Measurements from ENCODE around the gene THSD4.

THSD4 gene

GRCh38 chr15:71607383-71607782, 492.1 kb downstream of the THSD4 start:
- Histone ChIP-seq H3K79me2 (ENCODE audit: insufficient read depth, low read length) (no peaks in the 10 kb centered on the region), H3K36me3 (ENCODE audit: insufficient read depth, low read length) (no peaks in the 10 kb centered on the region), H3K4me2 (ENCODE audit: low read depth, low read length, poor library complexity, severe bottlenecking) (no peak overlapping the region), H3K9me2 (replicated peaks; ENCODE audit: low read depth, low read length) (no peaks in the 10 kb centered on the region), H3K9ac (ENCODE audit: low read depth, low read length, poor library complexity, severe bottlenecking) (no peak overlapping the region), H3F3A (ENCODE audit: low read depth) (no peaks in the 10 kb centered on the region), H3K4me1 (ENCODE audit: insufficient read depth, low read length, poor library complexity, severe bottlenecking) (no peaks in the 10 kb centered on the region), H3K27me3 (ENCODE audit: insufficient read depth, low read length, poor library complexity, severe bottlenecking) (no peaks in the 10 kb centered on the region), H4K20me1 (ENCODE audit: insufficient read depth, low read length, poor library complexity, severe bottlenecking) (no peaks in the 10 kb centered on the region), H3K9me3 (ENCODE audit: insufficient read depth, low read depth, low read length) (no peaks in the 10 kb centered on the region), H2AFZ (ENCODE audit: low read length) (no peak overlapping the region), H3K4me3 (ENCODE audit: low read length, poor library complexity, severe bottlenecking) (no peak overlapping the region)
- TF ChIP-seq CTCF (conservative IDR thresholded peaks at IDR 0.05; ENCODE audit: low read length) (no peak), EZH2phosphoT487 (IDR thresholded peaks at IDR 0.05; ENCODE audit: borderline replicate concordance) (no peak)

DNA sequence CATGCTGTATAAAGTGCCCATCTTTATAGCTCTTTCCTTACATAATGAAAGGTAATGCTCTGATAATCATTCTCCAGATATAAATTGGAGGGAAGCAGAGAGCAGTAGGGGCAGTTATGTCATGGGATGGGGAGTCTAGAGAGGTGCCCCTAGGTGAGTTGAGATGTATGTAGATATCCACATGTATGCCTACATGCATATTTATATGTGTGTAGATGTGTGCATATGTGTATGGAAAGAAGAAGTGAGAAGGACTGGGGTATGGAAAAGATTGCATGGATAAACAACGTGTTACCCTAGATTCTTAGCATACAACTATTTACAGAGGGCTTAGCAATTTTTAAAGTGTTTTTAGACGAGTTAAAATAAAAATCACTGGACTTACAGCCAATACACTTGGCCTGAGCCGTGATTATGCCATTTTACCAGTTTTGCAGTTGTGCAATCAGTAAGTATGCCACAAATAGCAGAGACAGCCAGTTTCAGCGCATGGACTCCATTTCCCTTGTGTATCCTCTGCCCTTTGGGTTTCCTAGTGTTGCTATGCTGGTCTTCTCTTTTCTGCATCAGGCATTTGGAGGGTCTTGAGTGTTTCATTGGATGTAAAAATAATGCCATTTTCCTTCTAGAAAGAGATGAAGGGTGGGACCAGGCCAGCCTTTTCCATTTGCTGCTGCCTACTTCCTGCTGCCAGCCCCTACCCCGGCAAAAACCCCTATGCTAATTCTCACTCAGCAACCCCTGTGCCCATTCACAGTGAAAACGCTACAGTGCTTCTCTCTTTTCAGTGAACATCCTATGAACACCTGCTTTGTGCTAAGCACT, 495.7 kb downstream of the THSD4 start:
- no peaks in the 10 kb centered on the region for H3K79me2 ChIP-seq (ENCODE audit: insufficient read depth, low read length)
- H3K4me1 ChIP-seq (ENCODE audit: insufficient read depth, low read length, poor library complexity, severe bottlenecking) = no peaks in the 10 kb centered on the region
- no peak overlapping the region for H3K4me3 ChIP-seq (ENCODE audit: low read length, poor library complexity, severe bottlenecking)
- H3K36me3 ChIP-seq (ENCODE audit: insufficient read depth, low read length) = no peaks in the 10 kb centered on the region
- H3K27me3 ChIP-seq (ENCODE audit: insufficient read depth, low read length, poor library complexity, severe bottlenecking) = no peaks in the 10 kb centered on the region
- no peaks in the 10 kb centered on the region for H3K9me2 ChIP-seq (replicated peaks; ENCODE audit: low read depth, low read length)
- no peak overlapping the region for H3K9ac ChIP-seq (ENCODE audit: low read depth, low read length, poor library complexity, severe bottlenecking)
- no peak overlapping the region for H2AFZ ChIP-seq (ENCODE audit: low read length)
- TF ChIP-seq CTCF (conservative IDR thresholded peaks at IDR 0.05; ENCODE audit: low read length) = no peak
- TF ChIP-seq EZH2phosphoT487 (IDR thresholded peaks at IDR 0.05; ENCODE audit: borderline replicate concordance) = no peak
- no peak overlapping the region for H3K4me2 ChIP-seq (ENCODE audit: low read depth, low read length, poor library complexity, severe bottlenecking)
- no peaks in the 10 kb centered on the region for H4K20me1 ChIP-seq (ENCODE audit: insufficient read depth, low read length, poor library complexity, severe bottlenecking)
- no peaks in the 10 kb centered on the region for H3F3A ChIP-seq (ENCODE audit: low read depth)
- no peaks in the 10 kb centered on the region for H3K9me3 ChIP-seq (ENCODE audit: insufficient read depth, low read depth, low read length)

DNA sequence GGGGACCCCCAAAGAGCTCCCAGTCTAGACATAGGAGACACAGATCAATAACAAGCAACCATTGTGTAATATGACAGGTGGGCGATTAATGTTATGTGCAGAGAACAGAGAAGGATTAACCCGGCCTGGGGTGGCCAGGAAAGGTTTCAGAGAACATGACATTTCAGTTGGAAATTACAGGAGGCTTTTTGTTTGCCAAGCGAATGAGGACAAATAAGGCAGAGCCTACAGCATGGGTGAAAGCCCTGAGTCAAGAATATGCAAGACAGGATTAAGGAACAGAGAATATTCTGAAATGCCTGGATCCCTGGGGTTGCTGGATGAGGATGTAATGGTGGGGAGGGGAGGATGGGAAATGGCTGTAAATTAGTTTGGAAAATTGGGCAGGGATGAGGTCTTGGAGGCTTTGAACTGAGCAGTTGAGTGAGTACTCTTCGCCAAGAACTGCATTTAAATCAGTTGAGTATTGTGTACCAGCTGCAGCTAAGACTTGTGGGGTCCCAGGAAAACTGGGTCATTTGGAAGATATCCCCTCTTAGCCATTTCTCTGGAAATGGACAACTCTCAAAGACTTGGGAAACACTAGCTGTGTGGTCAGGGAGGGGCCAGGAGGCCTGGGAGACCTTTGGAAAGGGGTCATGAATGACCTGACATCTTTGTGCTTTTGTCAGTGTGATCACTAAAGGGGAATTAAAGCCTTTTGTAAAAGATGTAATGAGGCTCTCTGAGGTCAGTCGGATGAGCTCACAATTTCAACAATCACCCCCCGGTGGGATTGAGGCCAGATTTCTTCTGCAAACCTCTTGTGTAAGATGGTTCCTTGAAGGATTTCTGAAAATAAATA, 496.5 kb downstream of the THSD4 start:
- H4K20me1 ChIP-seq (ENCODE audit: insufficient read depth, low read length, poor library complexity, severe bottlenecking) = no peaks in the 10 kb centered on the region
- TF ChIP-seq CTCF (conservative IDR thresholded peaks at IDR 0.05; ENCODE audit: low read length) = no peak
- TF ChIP-seq EZH2phosphoT487 (IDR thresholded peaks at IDR 0.05; ENCODE audit: borderline replicate concordance) = no peak

More for the DNA sequence above, 496.5 kb downstream of the THSD4 start:
- Histone ChIP-seq H3K27me3 (ENCODE audit: insufficient read depth, low read length, poor library complexity, severe bottlenecking) (no peaks in the 10 kb centered on the region), H3K79me2 (ENCODE audit: insufficient read depth, low read length) (no peaks in the 10 kb centered on the region), H3K9me2 (replicated peaks; ENCODE audit: low read depth, low read length) (no peaks in the 10 kb centered on the region), H3K4me3 (ENCODE audit: low read length, poor library complexity, severe bottlenecking) (no peak overlapping the region), H3F3A (ENCODE audit: low read depth) (no peaks in the 10 kb centered on the region), H3K9ac (ENCODE audit: low read depth, low read length, poor library complexity, severe bottlenecking) (no peak overlapping the region), H3K4me1 (ENCODE audit: insufficient read depth, low read length, poor library complexity, severe bottlenecking) (no peaks in the 10 kb centered on the region), H3K4me2 (ENCODE audit: low read depth, low read length, poor library complexity, severe bottlenecking) (no peak overlapping the region), H3K9me3 (ENCODE audit: insufficient read depth, low read depth, low read length) (no peaks in the 10 kb centered on the region), H3K36me3 (ENCODE audit: insufficient read depth, low read length) (no peaks in the 10 kb centered on the region), H2AFZ (ENCODE audit: low read length) (no peak overlapping the region)

All from Loucy (cell line).